Measurements from ENCODE around the gene TYMP.

DNA sequence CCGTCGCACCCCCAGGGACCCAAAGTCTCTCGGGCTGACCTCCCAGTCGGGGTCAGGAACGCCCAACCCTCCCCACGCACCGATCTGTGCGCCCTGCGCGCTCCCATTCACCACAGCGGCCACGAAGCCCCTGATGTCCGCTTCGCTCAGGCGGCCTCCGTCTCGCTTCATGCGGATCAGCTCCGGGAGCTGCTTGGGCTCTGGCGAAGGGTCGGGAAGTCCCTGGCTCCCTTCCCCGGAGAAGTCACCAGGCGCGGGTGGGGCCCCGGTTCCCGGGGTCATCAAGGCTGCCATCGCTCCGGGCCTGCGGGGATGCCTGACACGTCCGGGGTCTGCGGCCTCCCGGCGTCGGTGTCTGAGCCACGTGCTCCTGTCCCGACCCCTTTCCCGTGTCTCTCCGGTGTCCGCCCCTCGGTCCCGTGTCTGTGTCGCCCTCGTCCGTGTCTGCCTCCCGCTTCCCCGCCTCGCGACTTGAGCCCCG lies 356 bp downstream of the TYMP start:
- TF ChIP-seq, protein P1, sequence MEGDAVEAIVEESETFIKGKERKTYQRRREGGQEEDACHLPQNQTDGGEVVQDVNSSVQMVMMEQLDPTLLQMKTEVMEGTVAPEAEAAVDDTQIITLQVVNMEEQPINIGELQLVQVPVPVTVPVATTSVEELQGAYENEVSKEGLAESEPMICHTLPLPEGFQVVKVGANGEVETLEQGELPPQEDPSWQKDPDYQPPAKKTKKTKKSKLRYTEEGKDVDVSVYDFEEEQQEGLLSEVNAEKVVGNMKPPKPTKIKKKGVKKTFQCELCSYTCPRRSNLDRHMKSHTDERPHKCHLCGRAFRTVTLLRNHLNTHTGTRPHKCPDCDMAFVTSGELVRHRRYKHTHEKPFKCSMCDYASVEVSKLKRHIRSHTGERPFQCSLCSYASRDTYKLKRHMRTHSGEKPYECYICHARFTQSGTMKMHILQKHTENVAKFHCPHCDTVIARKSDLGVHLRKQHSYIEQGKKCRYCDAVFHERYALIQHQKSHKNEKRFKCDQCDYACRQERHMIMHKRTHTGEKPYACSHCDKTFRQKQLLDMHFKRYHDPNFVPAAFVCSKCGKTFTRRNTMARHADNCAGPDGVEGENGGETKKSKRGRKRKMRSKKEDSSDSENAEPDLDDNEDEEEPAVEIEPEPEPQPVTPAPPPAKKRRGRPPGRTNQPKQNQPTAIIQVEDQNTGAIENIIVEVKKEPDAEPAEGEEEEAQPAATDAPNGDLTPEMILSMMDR (optimal IDR thresholded peaks at IDR 0.05 in 1 of 3, IDR thresholded peaks at IDR 0.05 in 1 of 3, conservative IDR thresholded peaks at IDR 0.05 in 1 of 3; ENCODE audit: extremely low read depth in 1 of 3, insufficient read depth in 2 of 3, low read length in 3 of 3) = no peak
- no peak for TF ChIP-seq EZH2 (IDR thresholded peaks at IDR 0.05; ENCODE audit: low read length)

Data from keratinocyte (primary cell).